GM12878 (cell line): ENCODE measurements around the gene ENDOV. TPM values are rescaled to one million over a fixed set of nuclear protein-coding genes. Genes with fewer than 3 reads are reported as not detected.

Source experiments
- ATAC-seq: fragments of 200-7000 bp; cut with Tn5 transposase; 3 replicates; pipeline ENCODE4 v1.9.1; 2020; ENCODE audit warnings: mild to moderate bottlenecking, moderate library complexity
- BruUV-seq: library from RNA; stranded (reverse); fragments of 400-500 nt; replicated peaks from 2 replicates; lab custom pipeline; 2021; lab: Mats Ljungman, UMichigan
- CTCF ChIA-PET: fragments of 300-600 bp; sonication (Branson Sonifier 250); formaldehyde crosslinking; extraction: SDS; loops from one replicate; lab custom pipeline; 2021; ENCODE audit warnings: inconsistent platforms; lab: Yijun Ruan, JAX
- POLR2A ChIA-PET: fragments of 350-600 bp; formaldehyde crosslinking; extraction: SDS; loops from one replicate; lab custom pipeline; 2021; ENCODE audit warnings: inconsistent platforms; lab: Charles Lee
- RAD21 ChIA-PET: fragments of 300-600 bp; sonication (Branson Sonifier 250); formaldehyde crosslinking; loops from one replicate; lab custom pipeline; 2023; ENCODE audit warnings: antibody characterized with exemption; ENCODE audit not compliant: unreplicated experiment; lab: Charles Lee
- SMC1A ChIA-PET: fragments of 300-600 bp; sonication (Branson Sonifier 250); formaldehyde crosslinking; loops from one replicate; lab custom pipeline; 2023; ENCODE audit not compliant: unreplicated experiment, uncharacterized antibody; lab: Charles Lee
- DNase-seq: peaks from one replicate; pipeline ENCODE4 v3.0.0-alpha.2; 2011; ENCODE audit warnings: low read depth, low spot score
- FAIRE-seq: peaks from 3 replicates; lab custom pipeline; 2011; peaks lifted over from hg19 to GRCh38; lab: Jason Lieb, UNC
- H2AFZ ChIP-seq: 2 replicates; pipeline ENCODE4 v1.6.0; 2011; ENCODE audit warnings: low read depth, low read length, control low read depth; ENCODE audit not compliant: control insufficient read depth
- H3K27ac ChIP-seq: 2 replicates; pipeline ENCODE4 v1.5.1; 2011; ENCODE audit warnings: control low read depth; ENCODE audit not compliant: control insufficient read depth, insufficient read depth
- H3K27me3 ChIP-seq, 2 experiments: replicated peaks in 1 of 2; 2 replicates each; pipeline versions ENCODE4 v1.6.0 to v1.6.1; 2011; ENCODE audit warnings: low read length in 1 of 2; ENCODE audit not compliant: control insufficient read depth in 2 of 2, insufficient read depth in 2 of 2
- H3K36me3 ChIP-seq, 2 experiments: 2 replicates each; pipeline ENCODE4 v1.5.1; 2011; ENCODE audit warnings: low read length in 1 of 2; ENCODE audit not compliant: control insufficient read depth in 2 of 2, insufficient read depth in 2 of 2
- H3K4me1 ChIP-seq: 2 replicates; pipeline ENCODE4 v1.6.1; 2011; ENCODE audit warnings: mild to moderate bottlenecking, low read length, moderate library complexity, mixed read lengths; ENCODE audit not compliant: control insufficient read depth, insufficient read depth
- H3K4me2 ChIP-seq: 2 replicates; pipeline ENCODE4 v1.6.0; 2011; ENCODE audit warnings: control low read depth; ENCODE audit not compliant: control insufficient read depth, insufficient read depth
- H3K4me3 ChIP-seq: fragments of 200-600 bp; sonication (generic); 2 replicates; pipeline ENCODE4 v1.5.1; 2016
- H3K79me2 ChIP-seq: 2 replicates; pipeline ENCODE4 v1.6.0; 2011; ENCODE audit warnings: low read length; ENCODE audit not compliant: control insufficient read depth, insufficient read depth
- H3K9ac ChIP-seq: 2 replicates; pipeline ENCODE4 v1.8.0; 2011; ENCODE audit warnings: low read length, control low read depth, mixed read lengths; ENCODE audit not compliant: control insufficient read depth, insufficient read depth
- H3K9me3 ChIP-seq: replicated peaks from 3 replicates; pipeline ENCODE4 v1.5.1; 2011; ENCODE audit warnings: mild to moderate bottlenecking, low read length; ENCODE audit not compliant: control insufficient read depth, insufficient read depth
- H4K20me1 ChIP-seq: 2 replicates; pipeline ENCODE4 v1.6.0; 2011; ENCODE audit not compliant: control insufficient read depth, insufficient read depth
- GATAD2B ChIP-seq: fragments of 450-650 bp; conservative IDR thresholded peaks from 2 replicates; pipeline ENCODE4 v1.6.1; 2017; ENCODE audit warnings: low read depth, mild to moderate bottlenecking, moderate library complexity
- HDGF ChIP-seq: fragments of 450-650 bp; IDR thresholded peaks from 2 replicates; pipeline ENCODE4 v1.6.1; 2016; ENCODE audit warnings: antibody characterized with exemption
- KLF5 ChIP-seq: fragments of 450-650 bp; IDR thresholded peaks from 2 replicates; pipeline ENCODE4 v1.6.1; 2014; ENCODE audit warnings: mild to moderate bottlenecking; ENCODE audit not compliant: partially characterized antibody
- NBN ChIP-seq: fragments of 450-650 bp; IDR thresholded peaks from 2 replicates; pipeline ENCODE4 v1.6.1; 2016
- RAD51 ChIP-seq: fragments of 450-650 bp; IDR thresholded peaks from 2 replicates; pipeline ENCODE4 v1.6.1; 2016; ENCODE audit warnings: moderate library complexity, mild to moderate bottlenecking, inconsistent platforms
- RBBP5 ChIP-seq: fragments of 200-600 bp; sonication (generic); conservative IDR thresholded peaks from 2 replicates; pipeline ENCODE4 v1.6.1; 2016
- SMAD5 ChIP-seq: IDR thresholded peaks from 2 replicates; pipeline ENCODE4 v1.6.1; 2016; ENCODE audit warnings: antibody characterized with exemption, low read depth
- SPI1 ChIP-seq: IDR thresholded peaks from 2 replicates; pipeline ENCODE4 v1.6.1; 2011; ENCODE audit warnings: low read depth, mild to moderate bottlenecking, low read length, moderate library complexity, borderline replicate concordance; ENCODE audit not compliant: insufficient read depth
- STAT3 ChIP-seq: IDR thresholded peaks from 2 replicates; pipeline ENCODE4 v1.6.1; 2011; ENCODE audit warnings: low read depth, low read length, improper control_type of control experiment
- TCF12 ChIP-seq: IDR thresholded peaks from 2 replicates; pipeline ENCODE4 v1.6.1; 2011; ENCODE audit warnings: low read depth, mild to moderate bottlenecking, low read length
- TCF7 ChIP-seq: IDR thresholded peaks from 2 replicates; pipeline ENCODE4 v1.6.1; 2014; ENCODE audit warnings: antibody characterized with exemption, borderline replicate concordance
- WGBS: methylation state at CpG from one replicate; pipeline ENCODE4 v1.1.6; 2016; ENCODE audit warnings: low lambda C conversion rate; ENCODE audit not compliant: insufficient replicate concordance, insufficient coverage; ENCODE audit errors: missing lambda C conversion rate; 5-methylcytosine and 5-hydroxymethylcytosine counted together
- in situ Hi-C: fragments of 300-500 bp; cut with MboI; formaldehyde crosslinking; loops from 9 replicates; pipeline ENCODE4 v1.14.3; 2018; ENCODE audit warnings: mixed read lengths
- intact Hi-C: fragments of 100-400 bp; cut with micrococcal nuclease; formaldehyde crosslinking; loops from one replicate; pipeline ENCODE4 v1.14.2; 2022; ENCODE audit not compliant: unreplicated experiment
- polyA plus RNA-seq, 11 experiments: library from polyadenylated mRNA; depleted of rRNA in 4 of 11; unstranded in 6 of 11; stranded (reverse) in 5 of 11; fragments of >200 nt; fragmentation: Nextera tagmentation in 4 of 11; fragmentation: Illumina TruSeq in 1 of 11; extraction: Ambion mirVana in 4 of 11; extraction: Trizol in 1 of 11; gene quantifications; 1 replicate in 1 of 11; 2 replicates in 10 of 11; pipeline versions ENCODE4 v1.2.1 to v1.2.3, GENCODE V29; 2011 to 2016; ENCODE audit warnings: inconsistent platforms in 2 of 11, missing spikeins in 2 of 11, low read depth in 1 of 11
- total RNA-seq, 4 experiments: library from RNA; depleted of rRNA in 3 of 4; stranded (reverse); fragments of >200 nt in 3 of 4; fragmentation: Illumina TruSeq in 1 of 4; extraction: Trizol in 1 of 4; gene quantifications; 2 replicates each; pipeline versions ENCODE4 v1.2.1 to v1.2.3, GENCODE V29; 2013 to 2021
- TF ChIP-seq, protein P1 (sequence below), 3 experiments: IDR thresholded peaks in 2 of 3; conservative IDR thresholded peaks in 1 of 3; 2 replicates each; pipeline ENCODE4 v1.5.1; 2011; ENCODE audit warnings: low read depth in 3 of 3, low read length in 3 of 3, mild to moderate bottlenecking in 3 of 3, control low read depth in 2 of 3, moderate library complexity in 2 of 3, inconsistent platforms in 1 of 3, mixed read lengths in 1 of 3; ENCODE audit not compliant: control insufficient read depth in 2 of 3, insufficient read depth in 1 of 3; ENCODE audit errors: extremely low read depth in 1 of 3
- TF ChIP-seq, protein P2 (sequence below): IDR thresholded peaks from 2 replicates; pipeline ENCODE4 v1.6.1; 2012; ENCODE audit warnings: low read depth, low read length, improper control_type of control experiment

ENDOV gene
- total and polyA plus RNA-seq, 10 of the 15 experiments (the other 5 are each of a cell fraction or from before 2014, with no cell fraction given) = 0.63 to 11.9 (median 8.1) TPM

DNA sequence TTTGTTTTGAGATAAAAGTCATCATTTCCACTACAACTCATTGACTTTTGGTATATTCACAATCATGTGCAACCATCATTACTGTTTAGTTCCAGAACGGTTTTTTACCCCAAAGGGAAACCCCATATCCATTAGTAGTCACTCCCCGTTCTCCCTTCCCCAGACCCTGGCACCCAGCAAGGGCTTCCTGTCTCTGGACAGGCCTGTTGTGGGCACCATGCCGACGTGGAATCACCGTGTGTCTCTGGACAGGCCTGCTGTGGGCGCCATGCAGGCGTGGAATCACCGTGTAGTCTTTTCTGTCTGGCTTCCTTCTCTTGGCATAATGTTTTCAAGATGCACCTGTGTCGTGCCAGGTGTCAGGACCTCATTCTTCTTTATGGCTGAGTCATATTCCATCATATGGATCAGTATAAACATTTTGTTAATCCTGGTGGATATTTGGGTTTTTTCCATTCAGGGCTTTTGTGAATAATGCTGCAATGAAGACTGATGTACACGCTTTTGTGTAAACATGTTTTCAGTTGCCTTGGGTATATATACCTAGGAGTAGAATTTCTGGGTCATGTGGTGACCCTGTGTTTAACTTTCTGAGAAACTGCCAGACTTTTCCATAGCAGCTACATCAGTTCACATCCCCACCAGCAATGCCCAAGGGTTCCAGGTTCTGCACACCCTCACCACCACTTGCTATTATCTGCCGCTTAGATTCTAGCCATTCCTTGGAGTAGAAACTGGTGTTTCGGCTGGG lies 19.1 kb downstream of the ENDOV start:
- in situ Hi-C loops = no loop called here
- ATAC-seq (no peak), FAIRE-seq (no peak), DNase-seq (no peak)
- H3K4me1 ChIP-seq = no peaks in the 10 kb centered on the region
- no peaks in the 10 kb centered on the region for H4K20me1 ChIP-seq
- H3K36me3 ChIP-seq = no peaks in the 10 kb centered on the region
- no peak overlapping the region for H3K4me3 ChIP-seq
- intact Hi-C loops = no loop called here
- ChIA-PET POLR2A (no interaction called here), SMC1A (no interaction called here), CTCF (no interaction called here), RAD21 (no interaction called here)
- H3K4me2 ChIP-seq = no peak overlapping the region
- WGBS = 36% methylated on average over 12 of the region's 12 CpGs
- no peak overlapping the region for H3K9ac ChIP-seq
- H3K27me3 ChIP-seq = no peaks in the 10 kb centered on the region; a peak in 1 of 4 replicates
- H3K27ac ChIP-seq = no peak overlapping the region
- no peaks in the 10 kb centered on the region for H3K79me2 ChIP-seq
- no peaks in the 10 kb centered on the region for H3K9me3 ChIP-seq
- no peak overlapping the region for H2AFZ ChIP-seq
- BruUV-seq = no TSS peak
- TF ChIP-seq KLF5 = no peak
- no peak for TF ChIP-seq RBBP5
- no peak for TF ChIP-seq SPI1
- no peak for TF ChIP-seq GATAD2B
- TF ChIP-seq SMAD5 = no peak
- TF ChIP-seq, protein P1, sequence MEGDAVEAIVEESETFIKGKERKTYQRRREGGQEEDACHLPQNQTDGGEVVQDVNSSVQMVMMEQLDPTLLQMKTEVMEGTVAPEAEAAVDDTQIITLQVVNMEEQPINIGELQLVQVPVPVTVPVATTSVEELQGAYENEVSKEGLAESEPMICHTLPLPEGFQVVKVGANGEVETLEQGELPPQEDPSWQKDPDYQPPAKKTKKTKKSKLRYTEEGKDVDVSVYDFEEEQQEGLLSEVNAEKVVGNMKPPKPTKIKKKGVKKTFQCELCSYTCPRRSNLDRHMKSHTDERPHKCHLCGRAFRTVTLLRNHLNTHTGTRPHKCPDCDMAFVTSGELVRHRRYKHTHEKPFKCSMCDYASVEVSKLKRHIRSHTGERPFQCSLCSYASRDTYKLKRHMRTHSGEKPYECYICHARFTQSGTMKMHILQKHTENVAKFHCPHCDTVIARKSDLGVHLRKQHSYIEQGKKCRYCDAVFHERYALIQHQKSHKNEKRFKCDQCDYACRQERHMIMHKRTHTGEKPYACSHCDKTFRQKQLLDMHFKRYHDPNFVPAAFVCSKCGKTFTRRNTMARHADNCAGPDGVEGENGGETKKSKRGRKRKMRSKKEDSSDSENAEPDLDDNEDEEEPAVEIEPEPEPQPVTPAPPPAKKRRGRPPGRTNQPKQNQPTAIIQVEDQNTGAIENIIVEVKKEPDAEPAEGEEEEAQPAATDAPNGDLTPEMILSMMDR (IDR thresholded peaks at IDR 0.05 in 2 of 3, conservative IDR thresholded peaks at IDR 0.05 in 1 of 3; ENCODE audit: control insufficient read depth in 2 of 3, extremely low read depth in 1 of 3, insufficient read depth in 1 of 3, low read depth in 3 of 3, low read length in 3 of 3) = no peak
- TF ChIP-seq, protein P2, sequence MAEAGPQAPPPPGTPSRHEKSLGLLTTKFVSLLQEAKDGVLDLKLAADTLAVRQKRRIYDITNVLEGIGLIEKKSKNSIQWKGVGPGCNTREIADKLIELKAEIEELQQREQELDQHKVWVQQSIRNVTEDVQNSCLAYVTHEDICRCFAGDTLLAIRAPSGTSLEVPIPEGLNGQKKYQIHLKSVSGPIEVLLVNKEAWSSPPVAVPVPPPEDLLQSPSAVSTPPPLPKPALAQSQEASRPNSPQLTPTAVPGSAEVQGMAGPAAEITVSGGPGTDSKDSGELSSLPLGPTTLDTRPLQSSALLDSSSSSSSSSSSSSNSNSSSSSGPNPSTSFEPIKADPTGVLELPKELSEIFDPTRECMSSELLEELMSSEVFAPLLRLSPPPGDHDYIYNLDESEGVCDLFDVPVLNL = no peak
- TF ChIP-seq STAT3 = no peak
- TF ChIP-seq TCF12 = no peak
- no peak for TF ChIP-seq HDGF
- TF ChIP-seq NBN = no peak
- no peak for TF ChIP-seq TCF7
- no peak for TF ChIP-seq RAD51
